ENCODE measurements around the gene NAB1. TPM values are rescaled to one million over a fixed set of nuclear protein-coding genes. Genes with fewer than 3 reads are reported as not detected.
A peak's percentile ranks its signal among the peaks of the same experiment; 100 is the strongest.

NAB1 gene
- total RNA-seq, 1 donor, result 34.4 TPM

- TF ChIP-seq CTCF (IDR thresholded peaks at IDR 0.05; ENCODE audit: insufficient read depth, low read length), result no peak
- H3K4me3 ChIP-seq (ENCODE audit: low read depth, low read length), result no peak overlapping the region
- peak; percentile 11 for DNase-seq (ENCODE audit: low read depth)
Measured at GRCh38 chr2:190682168-190682567, 33.3 kb downstream of the NAB1 start.

GRCh38 chr2:190683802-190684201 lies 34.9 kb downstream of the NAB1 start:
- DNase-seq (ENCODE audit: low read depth), result no peak
- no peak for TF ChIP-seq CTCF (IDR thresholded peaks at IDR 0.05; ENCODE audit: insufficient read depth, low read length)
- H3K4me3 ChIP-seq (ENCODE audit: low read depth, low read length), result no peak overlapping the region

- no peak for TF ChIP-seq CTCF (IDR thresholded peaks at IDR 0.05; ENCODE audit: insufficient read depth, low read length)
- no peak overlapping the region for H3K4me3 ChIP-seq (ENCODE audit: low read depth, low read length)
- no peak for DNase-seq (ENCODE audit: low read depth)
Measured at GRCh38 chr2:190684931-190685330, 36.0 kb downstream of the NAB1 start.

- TF ChIP-seq CTCF (IDR thresholded peaks at IDR 0.05; ENCODE audit: insufficient read depth, low read length), result no peak
- no peak overlapping the region for H3K4me3 ChIP-seq (ENCODE audit: low read depth, low read length)
- DNase-seq (ENCODE audit: low read depth), result no peak
Measured at GRCh38 chr2:190685333-190685732, 36.5 kb downstream of the NAB1 start.

GRCh38 chr2:190693533-190694232 lies 44.8 kb downstream of the NAB1 start:
- DNase-seq (ENCODE audit: low read depth), result no peak
- H3K4me3 ChIP-seq (ENCODE audit: low read depth, low read length), result no peak overlapping the region
- TF ChIP-seq CTCF (IDR thresholded peaks at IDR 0.05; ENCODE audit: insufficient read depth, low read length), result no peak

GRCh38 chr2:190694479-190694878 lies 45.6 kb downstream of the NAB1 start:
- no peak overlapping the region for H3K4me3 ChIP-seq (ENCODE audit: low read depth, low read length)
- no peak for TF ChIP-seq CTCF (IDR thresholded peaks at IDR 0.05; ENCODE audit: insufficient read depth, low read length)
- no peak for DNase-seq (ENCODE audit: low read depth)

GRCh38 chr2:190695739-190696138 lies 46.9 kb downstream of the NAB1 start:
- TF ChIP-seq CTCF (IDR thresholded peaks at IDR 0.05; ENCODE audit: insufficient read depth, low read length), result no peak
- H3K4me3 ChIP-seq (ENCODE audit: low read depth, low read length), result no peak overlapping the region
- DNase-seq (ENCODE audit: low read depth), result no peak

Measured in fibroblast of the aortic adventitia (primary cell).